Measurements from ENCODE around the gene MYO1C. TPM values are rescaled to one million over a fixed set of nuclear protein-coding genes. Genes with fewer than 3 reads are reported as not detected.

MYO1C gene
- total and polyA plus RNA-seq, 9 of the 15 experiments (the other 6 are each of a cell fraction or from before 2014, with no cell fraction given): 0.46 to 32.5 (median 11.6) TPM

- TF ChIP-seq FOXK1 (CRISPR knock-in tag; IDR thresholded peaks at IDR 0.05; ENCODE audit: borderline replicate concordance): no peak
- peak; percentile 30; the same call in 1 of the 2 replicates for TF ChIP-seq SMARCE1 (IDR thresholded peaks at IDR 0.05)
- TF ChIP-seq STAT5B (CRISPR knock-in tag; IDR thresholded peaks at IDR 0.05): no peak
- peak; percentile 49 to 74 (median 62) for TF ChIP-seq CTCF (IDR thresholded peaks at IDR 0.05 in 2 of 3, conservative IDR thresholded peaks at IDR 0.05 in 1 of 3; ENCODE audit: insufficient read depth in 2 of 3, low read depth in 1 of 3, low read length in 3 of 3)
- TF ChIP-seq CHD1 (IDR thresholded peaks at IDR 0.05; ENCODE audit: low read length): peak; percentile 79
- TF ChIP-seq HDAC1 (IDR thresholded peaks at IDR 0.05): peak in 1 of 2 experiments; percentile 33; a peak in 1 of 4 replicates
- TF ChIP-seq ESRRB (CRISPR knock-in tag; IDR thresholded peaks at IDR 0.05; ENCODE audit: borderline replicate concordance): no peak
- no peak for TF ChIP-seq KLF13 (tag; IDR thresholded peaks at IDR 0.05; ENCODE audit: borderline replicate concordance, low read depth)
- no peak for TF ChIP-seq E2F4 (CRISPR knock-in tag; IDR thresholded peaks at IDR 0.05; ENCODE audit: low read depth)
- TF ChIP-seq FUS (optimal IDR thresholded peaks at IDR 0.05; ENCODE audit: low read depth, low read length): no peak
- peak in 1 of 2 experiments; percentile 59; a peak in 2 of 4 replicates for TF ChIP-seq MAZ (CRISPR knock-in tag; conservative IDR thresholded peaks at IDR 0.05 in 1 of 2, IDR thresholded peaks at IDR 0.05 in 1 of 2)
- TF ChIP-seq BDP1 (IDR thresholded peaks at IDR 0.05; ENCODE audit: insufficient read depth, insufficient read length): no peak
- TF ChIP-seq RBM34 (IDR thresholded peaks at IDR 0.05; ENCODE audit: borderline replicate concordance, insufficient read depth, low read length): no peak
- peak in 1 of 3 experiments; percentile 46 for TF ChIP-seq YY1 (IDR thresholded peaks at IDR 0.05; ENCODE audit: borderline replicate concordance in 1 of 3, control insufficient read depth in 1 of 3, extremely low read depth in 1 of 3, insufficient read depth in 3 of 3, insufficient read length in 1 of 3, insufficient replicate concordance in 2 of 3, low read depth in 1 of 3, low read length in 2 of 3)
- TF ChIP-seq FOXP4 (CRISPR knock-in tag; IDR thresholded peaks at IDR 0.05; ENCODE audit: borderline replicate concordance): no peak
- no peak for TF ChIP-seq POLR2AphosphoS2 (IDR thresholded peaks at IDR 0.05; ENCODE audit: low read length)
- no peak for TF ChIP-seq PTBP1 (IDR thresholded peaks at IDR 0.05; ENCODE audit: low read depth, low read length)
- peak; percentile 32; the same call in 1 of the 2 replicates for TF ChIP-seq XRCC5 (IDR thresholded peaks at IDR 0.05; ENCODE audit: low read depth, low read length)
- TF ChIP-seq ZNF24 (IDR thresholded peaks at IDR 0.05): no peak
- 0 out of 4 replicates have a peak, but pooled peaks of 1 of the 2 experiments have one; percentile 41 for TF ChIP-seq SRF (CRISPR knock-in tag; IDR thresholded peaks at IDR 0.05)
Observed at GRCh38 chr17:1455291-1455796, 37.1 kb downstream of the MYO1C start (continued).
